Measurements from ENCODE around the gene IL1RL2.

IL1RL2 gene

DNA sequence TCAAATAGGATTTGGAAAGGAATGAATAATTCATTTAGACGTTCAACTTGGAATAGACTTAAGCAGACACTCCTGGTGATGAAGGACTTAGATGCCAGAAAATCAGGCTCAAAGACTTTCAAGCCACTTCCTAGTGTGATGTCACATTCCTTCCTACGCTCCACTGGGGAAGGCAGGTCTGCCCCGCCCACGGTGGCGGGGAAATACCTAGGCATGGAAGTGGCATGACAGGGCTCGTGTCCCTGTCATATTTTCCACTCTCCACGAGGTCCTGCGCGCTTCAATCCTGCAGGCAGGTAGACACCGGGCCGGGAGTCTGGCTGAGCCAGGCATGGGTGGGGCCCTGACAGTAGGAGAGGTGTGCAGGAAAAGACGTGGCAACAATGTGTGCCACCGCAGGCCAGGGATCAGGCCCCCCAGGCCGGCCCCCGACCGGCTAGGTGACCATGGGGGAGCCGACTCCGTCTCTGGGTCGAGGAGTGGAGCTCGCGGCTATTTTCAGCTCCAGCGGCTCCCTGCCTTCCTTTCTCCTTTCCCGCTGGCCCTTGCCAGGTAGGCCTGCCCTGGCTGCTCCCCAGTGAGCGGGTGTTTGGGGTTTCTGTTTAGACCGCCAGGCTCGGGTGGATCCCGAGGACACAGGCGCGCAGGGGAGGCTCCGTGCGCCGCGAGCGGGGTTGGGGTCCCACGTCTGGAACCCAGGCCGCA is at the start of gene IL1RL2:
TSS of gene IL1RL2 (plus strand) at position 233 of the 705 bp plus-strand sequence. CDS start 845 bp downstream, outside the sequence.
- no peak for DNase-seq (ENCODE audit: low read depth)

GRCh38 chr2:102137138-102137537 is 49.7 kb upstream of the IL1RL2 start:
- no peak for DNase-seq (ENCODE audit: low read depth)

- no peak for DNase-seq (ENCODE audit: low read depth)
Measured at GRCh38 chr2:102138331-102138730, 48.5 kb upstream of the IL1RL2 start.

DNA sequence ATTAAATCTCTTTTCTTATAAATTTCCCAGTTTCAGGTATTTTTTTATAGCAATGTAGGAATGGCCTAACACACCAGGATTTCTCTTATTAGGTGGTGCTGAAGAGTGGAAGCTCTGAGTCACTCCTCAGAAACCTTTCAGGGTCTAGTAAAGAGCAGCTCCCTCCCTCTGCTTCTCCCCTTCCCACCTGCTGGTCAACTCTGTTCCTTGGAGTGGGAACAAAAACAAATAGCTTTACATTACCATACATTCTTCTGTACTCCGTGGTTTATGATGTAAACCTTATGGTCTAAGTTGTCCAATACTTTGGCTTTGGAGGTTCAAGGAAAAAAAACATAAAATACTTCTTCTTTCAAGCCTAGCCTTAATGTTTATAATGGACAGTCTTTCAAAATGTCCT is 47.0 kb upstream of the IL1RL2 start:
- no peak for DNase-seq (ENCODE audit: low read depth)

DNA sequence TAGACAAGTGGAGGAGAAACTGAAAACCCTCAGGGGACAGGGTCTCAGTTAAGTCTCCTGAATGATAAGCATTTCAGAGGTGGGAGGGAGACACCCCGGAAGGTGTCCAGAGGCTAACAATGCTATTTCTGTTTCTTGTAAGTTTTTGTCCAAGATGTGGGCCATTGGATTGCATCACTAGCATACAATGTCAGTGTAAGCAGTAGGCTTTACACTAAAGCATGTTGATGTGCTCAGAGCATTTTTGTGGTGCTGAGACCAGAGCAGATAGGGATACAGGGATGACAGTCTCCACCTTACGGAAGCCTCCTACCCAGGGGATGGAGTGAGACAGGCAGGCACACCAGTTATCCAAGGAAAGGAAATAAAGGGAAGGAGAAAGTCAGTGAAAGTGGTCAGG is 46.4 kb upstream of the IL1RL2 start:
- no peak for DNase-seq (ENCODE audit: low read depth)

DNA sequence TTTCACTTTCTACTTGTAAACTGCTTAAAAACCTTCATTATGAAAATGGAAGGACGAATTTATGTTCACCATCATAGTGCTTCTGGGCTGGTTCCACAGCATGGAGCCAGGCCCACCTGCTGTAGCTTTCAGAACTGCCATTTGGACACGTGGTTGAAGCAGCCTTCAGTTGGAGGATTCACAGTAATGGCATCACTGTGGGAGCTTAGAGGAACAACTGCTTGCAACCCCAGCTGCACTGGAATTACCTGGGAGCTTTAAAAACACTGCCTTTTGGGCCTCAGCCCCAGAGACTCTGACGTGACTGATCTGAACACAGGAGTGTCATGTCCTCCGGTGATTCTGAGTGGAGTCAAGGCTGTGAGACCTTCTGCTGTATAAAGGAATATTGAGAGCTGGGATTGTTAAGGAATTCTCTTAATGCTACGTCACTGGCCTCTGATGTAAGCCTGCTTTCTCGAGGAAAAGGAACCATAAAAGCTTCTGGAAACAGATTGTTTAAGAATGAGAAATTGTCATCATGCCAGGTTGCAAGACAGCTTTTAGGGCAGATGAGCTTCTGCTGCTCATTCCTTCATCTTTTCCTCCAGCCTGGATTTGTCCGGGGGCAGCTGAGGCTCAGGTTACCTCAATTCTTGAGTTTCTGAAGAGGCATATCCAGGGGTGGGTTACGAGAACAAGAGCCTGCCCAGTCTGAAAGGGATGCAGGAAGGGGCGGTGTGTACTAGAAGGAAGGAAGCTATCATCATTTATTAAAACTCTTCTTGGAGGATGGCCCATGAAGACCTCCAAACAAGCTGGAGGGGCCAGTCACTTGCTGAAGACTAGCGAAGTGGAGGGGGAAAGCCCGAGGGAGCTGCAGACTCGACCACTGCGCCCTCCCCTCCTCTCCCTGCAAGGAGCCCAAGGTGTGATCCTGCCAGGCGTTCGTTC is 45.5 kb upstream of the IL1RL2 start:
- peak; percentile 77 for DNase-seq (ENCODE audit: low read depth)

DNA sequence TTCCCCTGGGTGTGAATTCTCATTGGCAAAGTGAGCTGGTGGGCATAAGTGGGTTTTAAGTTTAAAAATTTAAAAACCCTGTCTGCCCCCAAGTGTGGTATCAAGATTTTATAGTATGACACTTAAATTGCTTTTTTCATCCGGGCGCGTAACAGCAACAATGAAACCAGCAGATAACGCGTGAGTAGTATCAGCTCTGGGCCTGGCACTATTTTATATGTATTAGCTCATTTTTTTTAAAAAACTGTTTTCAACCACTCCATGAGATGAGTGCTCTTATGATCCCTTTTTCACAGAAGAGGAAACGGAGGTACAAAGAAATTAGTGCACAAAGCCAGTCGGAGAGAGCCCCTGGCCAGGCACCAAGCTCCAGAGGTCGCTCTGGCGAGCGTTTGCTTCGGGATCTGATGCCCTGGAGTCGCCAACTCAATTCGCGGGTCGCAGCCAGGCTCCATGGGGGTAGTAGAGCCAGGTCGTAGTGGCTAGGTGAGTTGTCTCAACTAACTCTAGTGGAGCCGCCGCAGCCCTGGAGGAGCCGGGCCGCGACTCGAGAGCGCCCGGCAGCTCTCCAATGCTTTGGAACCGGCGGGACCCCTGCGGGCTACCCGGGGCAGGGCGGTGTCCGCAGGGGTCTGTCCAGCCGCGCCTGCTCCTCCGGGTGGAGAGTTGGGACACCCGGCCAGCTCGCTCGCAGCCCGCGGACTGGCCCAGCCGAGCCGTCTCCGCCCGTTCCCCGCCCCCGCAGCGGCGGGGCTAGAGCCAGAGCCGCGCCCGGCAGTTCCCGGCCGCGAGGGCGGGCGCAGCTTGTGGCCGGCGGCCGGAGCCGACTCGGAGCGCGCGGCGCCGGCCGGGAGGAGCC is 44.6 kb upstream of the IL1RL2 start, which contains the start of gene IL1R1:
TSS of gene IL1R1 (plus strand) at position 777 of the 859 bp plus-strand sequence. CDS start 14,979 bp downstream, outside the sequence.
- DNase-seq (ENCODE audit: low read depth), result peak; percentile 67

- no peak for DNase-seq (ENCODE audit: low read depth)
Measured at GRCh38 chr2:102142829-102143449, 43.9 kb upstream of the IL1RL2 start.

GRCh38 chr2:102143450-102143985 is 43.3 kb upstream of the IL1RL2 start:
- no peak for DNase-seq (ENCODE audit: low read depth)

DNA sequence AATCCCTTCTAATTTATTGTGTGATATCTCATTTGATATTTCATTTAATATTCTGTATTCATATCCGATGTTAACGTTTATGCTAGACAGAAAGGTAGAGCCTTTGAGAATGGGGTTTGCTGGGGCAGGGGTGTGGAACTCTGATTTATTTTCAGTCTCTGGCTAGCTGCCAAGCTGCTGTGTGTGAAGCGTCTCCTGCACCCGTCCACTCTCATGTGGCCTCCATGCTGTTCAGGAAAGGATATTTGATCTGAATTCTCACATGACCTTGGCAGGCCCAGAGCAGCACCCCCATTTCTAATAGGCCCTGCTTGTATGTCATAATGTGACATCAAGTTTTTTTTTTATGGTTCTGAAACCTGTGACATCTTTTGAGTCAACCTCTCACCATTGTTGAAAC is 42.7 kb upstream of the IL1RL2 start:
- DNase-seq (ENCODE audit: low read depth), result no peak

- no peak for DNase-seq (ENCODE audit: low read depth)
Measured at GRCh38 chr2:102145107-102145506, 41.7 kb upstream of the IL1RL2 start.

- DNase-seq (ENCODE audit: low read depth), result no peak
Measured at GRCh38 chr2:102145934-102146333, 40.9 kb upstream of the IL1RL2 start.

DNA sequence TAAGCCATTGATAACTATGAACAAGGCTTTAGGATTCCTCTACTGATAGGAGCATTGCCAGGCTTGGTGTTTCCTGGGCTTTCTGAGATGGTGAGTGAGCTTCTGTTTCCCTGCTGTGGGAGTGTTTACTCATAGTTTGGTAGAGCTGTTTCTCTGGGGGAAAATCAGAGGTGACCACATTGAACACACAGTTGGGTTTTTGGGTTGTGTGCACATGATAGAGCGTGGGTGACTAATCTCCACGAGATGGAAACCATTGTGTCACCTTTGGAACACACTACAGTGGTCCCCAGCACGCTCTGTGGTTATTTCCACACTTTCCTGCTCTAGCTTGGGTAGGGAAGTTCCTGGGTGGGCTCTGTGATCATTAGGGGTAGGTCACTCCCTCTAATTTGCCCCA is 38.9 kb upstream of the IL1RL2 start:
- DNase-seq (ENCODE audit: low read depth), result no peak

DNA sequence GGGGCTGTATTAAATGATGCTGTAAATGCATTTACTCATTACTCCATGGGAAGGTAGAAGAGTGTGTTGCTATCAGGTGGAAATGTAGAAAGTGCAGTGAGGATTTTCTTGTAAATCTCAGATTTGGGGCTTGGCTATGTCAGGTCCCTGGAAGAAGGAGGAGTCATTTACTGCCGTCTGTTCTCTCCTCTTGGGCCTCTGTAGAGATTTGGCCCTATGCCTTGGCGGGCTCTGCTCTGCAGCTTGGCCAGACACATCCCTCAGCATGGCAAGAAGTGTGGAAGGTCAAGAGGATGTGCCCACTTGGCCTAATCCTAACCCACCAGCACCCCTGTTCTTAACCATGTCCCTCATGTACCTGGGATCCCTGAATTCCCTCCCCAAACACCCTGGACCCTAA is 37.6 kb upstream of the IL1RL2 start:
- DNase-seq (ENCODE audit: low read depth), result no peak

- DNase-seq (ENCODE audit: low read depth), result no peak
Measured at GRCh38 chr2:102149644-102150455, 37.0 kb upstream of the IL1RL2 start.

DNA sequence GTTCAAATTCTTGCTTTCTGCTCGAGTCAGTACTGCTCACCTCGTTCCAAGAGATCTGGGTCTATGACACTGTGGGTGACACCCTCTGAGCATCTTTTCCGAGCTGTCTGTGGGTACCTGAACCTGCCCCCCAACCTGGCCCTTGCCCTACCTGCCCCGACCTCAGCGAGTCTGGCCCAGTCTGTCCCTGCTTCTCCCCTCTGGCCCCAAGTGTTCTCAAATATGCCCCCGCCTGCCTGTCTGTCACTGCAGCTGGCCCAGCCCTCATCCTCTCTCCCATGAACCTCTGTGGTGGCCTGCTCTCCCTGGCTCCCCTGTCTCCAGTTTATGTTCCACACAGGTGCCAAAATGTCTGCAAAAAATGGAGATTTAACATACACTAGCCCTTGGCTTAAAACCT is 32.5 kb upstream of the IL1RL2 start:
- DNase-seq (ENCODE audit: low read depth), result no peak

- DNase-seq (ENCODE audit: low read depth), result no peak
Measured at GRCh38 chr2:102154946-102155702, 31.7 kb upstream of the IL1RL2 start.

DNA sequence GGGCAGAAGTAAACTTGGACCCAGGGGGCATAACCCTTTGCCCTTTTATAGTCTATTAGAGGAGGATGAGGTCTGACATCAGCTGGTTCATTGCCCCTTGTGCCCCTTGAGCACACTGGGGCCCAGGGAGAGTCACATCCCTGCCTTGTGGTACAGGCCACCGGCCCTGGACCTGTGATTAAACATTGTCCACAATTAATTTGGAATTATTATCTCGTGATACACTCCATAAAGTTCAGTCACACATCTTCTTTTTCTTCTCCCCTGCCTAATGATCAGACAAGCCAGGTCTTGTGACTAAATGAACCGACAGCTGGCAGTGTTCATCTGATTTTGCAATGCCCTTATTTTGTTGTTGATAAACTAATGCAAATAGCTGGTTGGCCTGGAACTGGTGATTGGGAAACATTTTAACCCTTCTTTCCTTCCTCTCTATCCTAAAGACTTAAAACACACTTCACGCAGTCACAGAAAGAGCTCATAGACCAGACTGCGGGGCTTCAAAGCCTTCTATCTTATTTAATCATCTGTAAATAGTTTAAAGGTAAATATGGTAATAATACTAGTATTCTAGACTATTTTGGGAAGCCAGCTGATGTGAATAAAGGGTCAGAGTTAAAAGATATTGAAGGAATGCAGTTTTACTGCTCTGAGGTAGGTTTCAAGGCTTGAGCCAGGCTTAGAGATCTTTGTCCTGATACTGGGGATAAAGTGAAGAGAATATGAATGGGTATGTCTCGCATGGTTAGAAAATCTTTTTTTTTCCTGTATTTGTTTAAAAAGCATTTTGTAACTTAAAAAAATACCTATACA is 30.9 kb upstream of the IL1RL2 start:
- peak; percentile 71 for DNase-seq (ENCODE audit: low read depth)

All from fibroblast of the conjunctiva (primary cell).